H1 (cell line): ENCODE data around the gene SLC15A4. TPM values are rescaled to one million over a fixed set of nuclear protein-coding genes. Genes with fewer than 3 reads are reported as not detected.

Experiments
- CTCF ChIA-PET: fragments of 300-600 bp; sonication (Branson Sonifier 250); formaldehyde crosslinking; loops from one replicate; lab custom pipeline; 2021; ENCODE audit not compliant: partially characterized antibody; lab: Charles Lee
- POLR2A ChIA-PET: fragments of 300-600 bp; sonication (Branson Sonifier 250); formaldehyde crosslinking; loops from one replicate; lab custom pipeline; 2021; ENCODE audit warnings: inconsistent platforms; ENCODE audit not compliant: partially characterized antibody; lab: Charles Lee
- DNase-seq, 2 experiments: peaks; one replicate each; pipeline versions ENCODE4 v3.0.0 to v3.0.0-alpha.2; 2010 to 2022; ENCODE audit warnings: low spot score in 2 of 2, low read depth in 1 of 2, mixed read lengths in 1 of 2
- FAIRE-seq: peaks from 2 replicates; lab custom pipeline; 2011; peaks lifted over from hg19 to GRCh38; lab: Jason Lieb, UNC
- H2AFZ ChIP-seq: 2 replicates; pipeline ENCODE4 v1.8.1; 2012; ENCODE audit warnings: low read length, inconsistent platforms
- H2AK5ac ChIP-seq: 2 replicates; pipeline ENCODE4 v1.6.1; 2013; ENCODE audit warnings: low read depth, low read length
- H2BK120ac ChIP-seq: replicated peaks from 2 replicates; pipeline ENCODE3; 2013; ENCODE audit warnings: low read depth, low read length, inconsistent platforms
- H2BK12ac ChIP-seq: 2 replicates; pipeline ENCODE4 v1.6.1; 2013; ENCODE audit warnings: low read depth, low read length
- H2BK15ac ChIP-seq: 2 replicates; pipeline ENCODE4 v1.6.1; 2013; ENCODE audit warnings: low read length
- H2BK20ac ChIP-seq: 2 replicates; pipeline ENCODE4 v1.6.1; 2013; ENCODE audit warnings: low read length
- H2BK5ac ChIP-seq: 2 replicates; pipeline ENCODE4 v1.6.1; 2013; ENCODE audit warnings: low read depth, low read length
- H3K14ac ChIP-seq: 2 replicates; pipeline ENCODE4 v1.6.1; 2013; ENCODE audit warnings: inconsistent platforms; ENCODE audit not compliant: insufficient read length
- H3K18ac ChIP-seq: 2 replicates; pipeline ENCODE4 v1.6.1; 2013; ENCODE audit warnings: low read length; ENCODE audit errors: extremely low read depth
- H3K23ac ChIP-seq: 2 replicates; pipeline ENCODE4 v1.6.1; 2013; ENCODE audit warnings: inconsistent platforms; ENCODE audit not compliant: insufficient read length
- H3K23me2 ChIP-seq: 2 replicates; pipeline ENCODE4 v1.6.1; 2013; ENCODE audit warnings: low read depth, low read length
- H3K27ac ChIP-seq: 2 replicates; pipeline ENCODE4 v1.6.1; 2011; ENCODE audit warnings: low read depth, low read length, inconsistent platforms
- H3K27me3 ChIP-seq, 4 experiments: replicated peaks in 1 of 4; 1 replicate in 1 of 4; 2 replicates in 3 of 4; pipeline versions ENCODE4 v1.6.1 to v1.8.1; 2011 to 2013; ENCODE audit warnings: low read length in 3 of 4, mild to moderate bottlenecking in 3 of 4, inconsistent platforms in 2 of 4, mixed read lengths in 2 of 4, moderate library complexity in 1 of 4; ENCODE audit not compliant: control insufficient read depth in 3 of 4, insufficient read depth in 3 of 4; ENCODE audit errors: extremely low read depth in 1 of 4
- H3K36me3 ChIP-seq, 4 experiments: 2 replicates each; pipeline versions ENCODE4 v1.6.1 to v1.8.1; 2011 to 2013; ENCODE audit warnings: mild to moderate bottlenecking in 4 of 4, low read length in 3 of 4, moderate library complexity in 2 of 4, control low read depth in 1 of 4, inconsistent platforms in 1 of 4; ENCODE audit not compliant: insufficient read depth in 4 of 4, control insufficient read depth in 2 of 4
- H3K4ac ChIP-seq: replicated peaks from 2 replicates; pipeline ENCODE3; 2013; ENCODE audit warnings: low read length, low read depth, mixed read lengths, inconsistent platforms; ENCODE audit not compliant: insufficient read length
- H3K4me1 ChIP-seq, 4 experiments: replicated peaks in 1 of 4; 1 replicate in 1 of 4; 2 replicates in 3 of 4; pipeline versions ENCODE4 v1.6.1 to v1.8.1; 2011 to 2013; ENCODE audit warnings: low read length in 3 of 4, inconsistent platforms in 2 of 4, mixed read lengths in 1 of 4; ENCODE audit not compliant: insufficient read depth in 4 of 4, control insufficient read depth in 3 of 4
- H3K4me2 ChIP-seq, 2 experiments: 2 replicates each; pipeline versions ENCODE4 v1.6.1 to v1.8.1; 2011 to 2013; ENCODE audit warnings: low read depth in 2 of 2, low read length in 2 of 2, control low read depth in 1 of 2, inconsistent platforms in 1 of 2, mild to moderate bottlenecking in 1 of 2; ENCODE audit not compliant: insufficient read depth in 1 of 2
- H3K4me3 ChIP-seq, 4 experiments: fragments of 200-600, 300-600 bp in 1 of 4; sonication (generic), shearing (Covaris generic), sonication (Bioruptor Twin) in 1 of 4; 2 replicates each; pipeline versions ENCODE4 v1.5.1 to v1.8.1; 2011 to 2016; ENCODE audit warnings: low read length in 4 of 4, low read depth in 3 of 4, control low read depth in 2 of 4, inconsistent platforms in 2 of 4, mild to moderate bottlenecking in 2 of 4, mixed read lengths in 1 of 4, moderate library complexity in 1 of 4; ENCODE audit not compliant: insufficient read depth in 2 of 4; ENCODE audit errors: extremely low read depth in 1 of 4
- H3K56ac ChIP-seq: replicated peaks from 2 replicates; pipeline ENCODE3; 2013; ENCODE audit warnings: low read depth, mild to moderate bottlenecking, mixed read lengths, low read length, inconsistent platforms; ENCODE audit not compliant: insufficient read length
- H3K79me1 ChIP-seq: 2 replicates; pipeline ENCODE4 v1.6.1; 2013; ENCODE audit warnings: low read depth, low read length, control low read depth
- H3K79me2 ChIP-seq, 2 experiments: 2 replicates each; pipeline versions ENCODE4 v1.6.1 to v1.8.1; 2012 to 2013; ENCODE audit warnings: low read length in 2 of 2, mild to moderate bottlenecking in 2 of 2, inconsistent platforms in 1 of 2; ENCODE audit not compliant: insufficient read depth in 2 of 2, control insufficient read depth in 1 of 2
- H3K9ac ChIP-seq, 4 experiments: replicated peaks in 1 of 4; 1 replicate in 1 of 4; 2 replicates in 3 of 4; pipeline versions ENCODE4 v1.6.1 to v1.8.1; 2011 to 2013; ENCODE audit warnings: low read depth in 3 of 4, low read length in 3 of 4, control low read depth in 2 of 4, mild to moderate bottlenecking in 2 of 4, moderate library complexity in 2 of 4, inconsistent platforms in 1 of 4; ENCODE audit errors: extremely low read depth in 1 of 4
- H3K9me3 ChIP-seq, 2 experiments: 2 replicates each; pipeline versions ENCODE4 v1.6.1 to v1.8.1; 2012 to 2013; ENCODE audit warnings: mild to moderate bottlenecking in 2 of 2, moderate library complexity in 2 of 2, control low read depth in 1 of 2, inconsistent platforms in 1 of 2, low read depth in 1 of 2, low read length in 1 of 2, mixed read lengths in 1 of 2; ENCODE audit not compliant: insufficient read depth in 2 of 2
- H4K20me1 ChIP-seq, 2 experiments: replicated peaks in 1 of 2; 2 replicates each; pipeline versions ENCODE3 to v1.8.1; 2011 to 2013; ENCODE audit warnings: inconsistent platforms in 2 of 2, low read length in 2 of 2, mild to moderate bottlenecking in 1 of 2; ENCODE audit not compliant: insufficient read depth in 2 of 2, control insufficient read depth in 1 of 2
- H4K5ac ChIP-seq: 2 replicates; pipeline ENCODE4 v1.6.1; 2013; ENCODE audit warnings: low read length, low read depth, mixed read lengths, inconsistent platforms; ENCODE audit not compliant: insufficient read length
- H4K8ac ChIP-seq: 2 replicates; pipeline ENCODE4 v1.8.0; 2013; ENCODE audit warnings: mild to moderate bottlenecking, moderate library complexity, low read length, inconsistent platforms; ENCODE audit not compliant: insufficient read depth; ENCODE audit errors: extremely low read depth
- H4K91ac ChIP-seq: replicated peaks from 2 replicates; pipeline ENCODE3; 2013; ENCODE audit warnings: low read length, mixed read lengths, inconsistent platforms; ENCODE audit not compliant: insufficient read length
- CEBPB ChIP-seq: IDR thresholded peaks from 2 replicates; pipeline ENCODE4 v1.6.1; 2012; ENCODE audit warnings: low read depth, low read length
- CTBP2 ChIP-seq: IDR thresholded peaks from 2 replicates; pipeline ENCODE4 v1.7.0; 2011; ENCODE audit warnings: borderline replicate concordance, mild to moderate bottlenecking, moderate library complexity, mixed read lengths, low read length; ENCODE audit not compliant: insufficient read depth, insufficient read length
- FOSL1 ChIP-seq: IDR thresholded peaks from 2 replicates; pipeline ENCODE4 v1.6.1; 2011; ENCODE audit warnings: mild to moderate bottlenecking, low read depth, low read length, moderate library complexity; ENCODE audit not compliant: insufficient read depth
- GABPA ChIP-seq: IDR thresholded peaks from 2 replicates; pipeline ENCODE4 v1.6.1; 2011; ENCODE audit warnings: mild to moderate bottlenecking, low read length, moderate library complexity, borderline replicate concordance; ENCODE audit not compliant: insufficient read depth
- NRF1 ChIP-seq: IDR thresholded peaks from 2 replicates; pipeline ENCODE4 v1.6.1; 2011; ENCODE audit warnings: mild to moderate bottlenecking, low read depth, low read length, improper control_type of control experiment
- PHF8 ChIP-seq: fragments of 200-600 bp; sonication (generic); conservative IDR thresholded peaks from 2 replicates; pipeline ENCODE4 v1.7.1; 2012; ENCODE audit warnings: low read depth, mild to moderate bottlenecking, inconsistent platforms, low read length, moderate library complexity
- RAD21 ChIP-seq, 2 experiments: IDR thresholded peaks in 1 of 2; conservative IDR thresholded peaks in 1 of 2; 2 replicates each; pipeline ENCODE4 v1.6.1; 2011; ENCODE audit warnings: low read depth in 2 of 2, low read length in 2 of 2, improper control_type of control experiment in 1 of 2, inconsistent platforms in 1 of 2, mild to moderate bottlenecking in 1 of 2, moderate library complexity in 1 of 2
- RFX5 ChIP-seq: IDR thresholded peaks from 2 replicates; pipeline ENCODE4 v1.6.1; 2011; ENCODE audit warnings: low read depth, low read length, improper control_type of control experiment, borderline replicate concordance
- RNF2 ChIP-seq: fragments of 200-900, 300-1000 bp; sonication (generic); IDR thresholded peaks from 2 replicates; pipeline ENCODE4 v1.7.1; 2016; ENCODE audit warnings: borderline replicate concordance, low read depth, mild to moderate bottlenecking, antibody characterized with exemption, low read length; ENCODE audit not compliant: poor library complexity, severe bottlenecking; ENCODE audit errors: missing control alignments
- SIN3A ChIP-seq, 2 experiments: IDR thresholded peaks in 1 of 2; conservative IDR thresholded peaks in 1 of 2; 2 replicates each; pipeline ENCODE4 v1.6.1; 2011 to 2012; ENCODE audit warnings: low read length in 2 of 2, improper control_type of control experiment in 1 of 2, low read depth in 1 of 2, mild to moderate bottlenecking in 1 of 2
- TAF7 ChIP-seq: optimal IDR thresholded peaks from 2 replicates; pipeline ENCODE3; 2011; ENCODE audit warnings: low read depth, mild to moderate bottlenecking, inconsistent platforms, low read length, moderate library complexity, borderline replicate concordance
- WGBS, 2 experiments: shearing (Covaris generic) in 1 of 2; methylation state at CpG; one replicate each; pipeline versions ENCODE4 v1.1.6 to v1.1.7; 2013 to 2015; ENCODE audit warnings: low lambda C conversion rate in 2 of 2, mixed read lengths in 2 of 2, inconsistent platforms in 1 of 2, low coverage in 1 of 2, missing lambda C conversion rate in 1 of 2; ENCODE audit not compliant: insufficient replicate concordance in 2 of 2, insufficient coverage in 1 of 2, insufficient read length in 1 of 2; ENCODE audit errors: extremely low coverage in 1 of 2, missing lambda C conversion rate in 1 of 2; 5-methylcytosine and 5-hydroxymethylcytosine counted together
- polyA plus RNA-seq, 7 experiments: library from polyadenylated mRNA; depleted of rRNA in 3 of 7; stranded (reverse) in 5 of 7; unstranded in 2 of 7; fragments of >200 nt in 5 of 7; fragments of 200-250 nt in 2 of 7; gene quantifications; 1 replicate in 5 of 7; 2 replicates in 1 of 7; 4 replicates in 1 of 7; pipeline versions ENCODE4 v1.2.1 to v1.2.3, GENCODE V29; 2011 to 2013; ENCODE audit warnings: missing spikeins in 2 of 7, mixed read lengths in 2 of 7
- total RNA-seq: library from RNA; stranded (reverse); fragmentation: NEBNext Ultra II Directional; extraction: Animal tissue kit (Norgen Biotek cat#: 25700); gene quantifications from 2 replicates; pipeline ENCODE4 v1.2.1, GENCODE V29; 2021

The SLC15A4 gene
- total and polyA plus RNA-seq, 2 of the 8 experiments (the other 6 are each of a cell fraction or from before 2014, with no cell fraction given): 22.7 to 26.6 TPM

DNA sequence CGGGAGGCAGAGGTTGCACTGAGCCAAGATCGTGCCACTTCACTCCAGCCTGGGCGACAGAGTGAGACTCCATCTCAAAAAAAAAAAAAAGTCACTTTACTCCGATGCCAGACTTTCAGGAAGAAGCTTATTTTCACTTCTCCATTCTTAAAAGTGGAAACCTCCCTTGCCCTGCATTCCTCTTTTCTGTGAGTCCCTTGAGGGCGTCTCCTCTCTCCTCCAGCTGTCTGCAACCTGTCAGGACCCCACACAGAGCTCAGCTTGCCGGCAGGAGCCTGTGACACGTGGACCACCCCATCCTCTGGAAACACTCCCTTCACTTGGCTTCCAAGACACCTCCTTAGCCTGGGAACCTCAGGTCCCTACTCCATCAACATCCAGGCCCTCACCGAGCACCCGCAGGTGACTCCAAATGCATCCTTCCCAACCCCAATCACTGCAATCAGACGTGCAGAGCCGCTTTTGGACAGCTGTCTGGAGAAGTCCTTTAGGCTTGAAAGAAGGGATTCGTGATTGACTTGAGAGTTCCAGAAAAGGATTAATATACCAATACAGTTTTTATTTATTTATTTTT is 34.3 kb downstream of the SLC15A4 start:
- Histone ChIP-seq H3K27ac (no peak overlapping the region), H2BK5ac (no peak overlapping the region), H3K9me3 (no peaks in the 10 kb centered on the region), H3K23ac (no peak overlapping the region), H2AK5ac (no peak overlapping the region), H3K14ac (no peak overlapping the region), H4K20me1 (peaks cover 0 to 8% of the 10 kb centered on the region in 2 experiments), H2BK20ac (no peak overlapping the region), H2BK15ac (no peak overlapping the region), H3K4me3 (no peak overlapping the region), H3K79me1 (no peaks in the 10 kb centered on the region), H3K4ac (no peak overlapping the region), H4K91ac (no peak overlapping the region), H4K5ac (no peak overlapping the region), H2BK120ac (no peak overlapping the region), H4K8ac (no peak overlapping the region), H3K4me1 (peaks cover 0 to 3% (median under 1%) of the 10 kb centered on the region in 4 experiments; a peak in 2 of 7 replicates), H2BK12ac (no peak overlapping the region), H3K36me3 (peaks cover 3 to 28% (median 9%) of the 10 kb centered on the region in 4 experiments; a peak in 7 of 8 replicates), H2AFZ (no peak overlapping the region), H3K56ac (no peak overlapping the region), H3K23me2 (no peaks in the 10 kb centered on the region; the same call in 1 of the 2 replicates), H3K18ac (no peak overlapping the region), H3K9ac (no peak overlapping the region), H3K27me3 (no peaks in the 10 kb centered on the region; a peak in 1 of 7 replicates), H3K79me2 (no peaks in the 10 kb centered on the region), H3K4me2 (no peak overlapping the region)
- FAIRE-seq (no peak), DNase-seq (no peak)
- WGBS, 2 experiments: 88% methylated on average over 11 of the region's 12 CpGs; no CpG with 5 or more reads in 1 of the 2 experiments
- ChIA-PET POLR2A (interaction anchor here (1.2 kb wide), 1 partner anchor 25 kb away, joined by 3 read pairs; no protein-coding TSS in a partner anchor), CTCF (interaction anchor here (0.6 to 1.1 kb wide), 8 partner anchors 10 to 358 kb away, joined by 3 to 4 read pairs (median 3); no protein-coding TSS in a partner anchor)
- TF ChIP-seq GABPA (no peak), TAF7 (no peak), PHF8 (no peak), RFX5 (no peak), NRF1 (no peak), FOSL1 (no peak), SIN3A (conservative IDR thresholded peaks at IDR 0.05 in 1 of 2, IDR thresholded peaks at IDR 0.05 in 1 of 2; ENCODE audit: low read depth in 1 of 2, low read length in 2 of 2) (no peak), RAD21 (IDR thresholded peaks at IDR 0.05 in 1 of 2, conservative IDR thresholded peaks at IDR 0.05 in 1 of 2; ENCODE audit: low read depth in 2 of 2, low read length in 2 of 2) (no peak), CEBPB (no peak), RNF2 (no peak), CTBP2 (no peak)
